HCT116 (cell line): ENCODE results near the gene STARD8.

ENCODE experiments used
- EZH2 ChIP-seq: fragments of 200-600 bp; sonication (generic); IDR thresholded peaks from 2 replicates; pipeline ENCODE4 v1.6.1; 2017; ENCODE audit warnings: antibody characterized with exemption, mixed run types
- TF ChIP-seq, protein P1 (sequence below), 3 experiments: fragments of 200-600 bp in 1 of 3; sonication (generic) in 1 of 3; IDR thresholded peaks in 2 of 3; conservative IDR thresholded peaks in 1 of 3; 2 replicates each; pipeline ENCODE4 v1.5.1; 2012 to 2017; ENCODE audit warnings: low read depth in 2 of 3, low read length in 2 of 3, antibody characterized with exemption in 1 of 3, borderline replicate concordance in 1 of 3, control low read depth in 1 of 3, mild to moderate bottlenecking in 1 of 3, mixed read lengths in 1 of 3, mixed run types in 1 of 3, moderate library complexity in 1 of 3; ENCODE audit not compliant: insufficient read depth in 1 of 3

DNA sequence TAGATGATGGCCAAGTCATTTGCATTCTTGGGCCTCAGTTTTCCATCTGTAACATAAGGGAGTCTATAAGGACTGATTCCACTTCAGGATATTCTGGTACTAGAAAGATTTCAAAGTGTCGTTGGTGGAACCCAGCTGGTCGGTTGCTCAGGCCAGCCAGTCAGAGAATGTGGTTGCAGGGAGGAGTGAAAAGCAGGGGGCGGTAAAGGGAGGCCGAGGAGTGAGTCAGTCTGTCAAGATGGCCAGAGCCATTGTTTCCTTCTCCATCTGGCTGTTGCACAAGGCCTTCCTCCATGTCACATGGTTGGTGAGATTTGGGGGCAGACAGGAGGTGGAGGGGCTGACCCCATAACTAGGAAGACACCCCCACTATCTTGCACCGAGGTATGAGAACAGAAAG lies 38.2 kb downstream of the STARD8 start:
- TF ChIP-seq, protein P1, sequence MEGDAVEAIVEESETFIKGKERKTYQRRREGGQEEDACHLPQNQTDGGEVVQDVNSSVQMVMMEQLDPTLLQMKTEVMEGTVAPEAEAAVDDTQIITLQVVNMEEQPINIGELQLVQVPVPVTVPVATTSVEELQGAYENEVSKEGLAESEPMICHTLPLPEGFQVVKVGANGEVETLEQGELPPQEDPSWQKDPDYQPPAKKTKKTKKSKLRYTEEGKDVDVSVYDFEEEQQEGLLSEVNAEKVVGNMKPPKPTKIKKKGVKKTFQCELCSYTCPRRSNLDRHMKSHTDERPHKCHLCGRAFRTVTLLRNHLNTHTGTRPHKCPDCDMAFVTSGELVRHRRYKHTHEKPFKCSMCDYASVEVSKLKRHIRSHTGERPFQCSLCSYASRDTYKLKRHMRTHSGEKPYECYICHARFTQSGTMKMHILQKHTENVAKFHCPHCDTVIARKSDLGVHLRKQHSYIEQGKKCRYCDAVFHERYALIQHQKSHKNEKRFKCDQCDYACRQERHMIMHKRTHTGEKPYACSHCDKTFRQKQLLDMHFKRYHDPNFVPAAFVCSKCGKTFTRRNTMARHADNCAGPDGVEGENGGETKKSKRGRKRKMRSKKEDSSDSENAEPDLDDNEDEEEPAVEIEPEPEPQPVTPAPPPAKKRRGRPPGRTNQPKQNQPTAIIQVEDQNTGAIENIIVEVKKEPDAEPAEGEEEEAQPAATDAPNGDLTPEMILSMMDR (IDR thresholded peaks at IDR 0.05 in 2 of 3, conservative IDR thresholded peaks at IDR 0.05 in 1 of 3; ENCODE audit: borderline replicate concordance in 1 of 3, insufficient read depth in 1 of 3, low read depth in 2 of 3, low read length in 2 of 3), result no peak
- no peak for TF ChIP-seq EZH2
